GM12874 (cell line): ENCODE results near the gene NFE2.

Experiments
- TF ChIP-seq, protein P1 (sequence below): IDR thresholded peaks from 2 replicates; pipeline ENCODE4 v1.5.1; 2011; ENCODE audit warnings: low read depth, mild to moderate bottlenecking, control low read depth, low read length, moderate library complexity; ENCODE audit not compliant: insufficient read depth

The NFE2 gene

GRCh38 chr12:54337854-54338650, 37.2 kb upstream of the NFE2 start:
- TF ChIP-seq, protein P1, sequence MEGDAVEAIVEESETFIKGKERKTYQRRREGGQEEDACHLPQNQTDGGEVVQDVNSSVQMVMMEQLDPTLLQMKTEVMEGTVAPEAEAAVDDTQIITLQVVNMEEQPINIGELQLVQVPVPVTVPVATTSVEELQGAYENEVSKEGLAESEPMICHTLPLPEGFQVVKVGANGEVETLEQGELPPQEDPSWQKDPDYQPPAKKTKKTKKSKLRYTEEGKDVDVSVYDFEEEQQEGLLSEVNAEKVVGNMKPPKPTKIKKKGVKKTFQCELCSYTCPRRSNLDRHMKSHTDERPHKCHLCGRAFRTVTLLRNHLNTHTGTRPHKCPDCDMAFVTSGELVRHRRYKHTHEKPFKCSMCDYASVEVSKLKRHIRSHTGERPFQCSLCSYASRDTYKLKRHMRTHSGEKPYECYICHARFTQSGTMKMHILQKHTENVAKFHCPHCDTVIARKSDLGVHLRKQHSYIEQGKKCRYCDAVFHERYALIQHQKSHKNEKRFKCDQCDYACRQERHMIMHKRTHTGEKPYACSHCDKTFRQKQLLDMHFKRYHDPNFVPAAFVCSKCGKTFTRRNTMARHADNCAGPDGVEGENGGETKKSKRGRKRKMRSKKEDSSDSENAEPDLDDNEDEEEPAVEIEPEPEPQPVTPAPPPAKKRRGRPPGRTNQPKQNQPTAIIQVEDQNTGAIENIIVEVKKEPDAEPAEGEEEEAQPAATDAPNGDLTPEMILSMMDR, result no peak

DNA sequence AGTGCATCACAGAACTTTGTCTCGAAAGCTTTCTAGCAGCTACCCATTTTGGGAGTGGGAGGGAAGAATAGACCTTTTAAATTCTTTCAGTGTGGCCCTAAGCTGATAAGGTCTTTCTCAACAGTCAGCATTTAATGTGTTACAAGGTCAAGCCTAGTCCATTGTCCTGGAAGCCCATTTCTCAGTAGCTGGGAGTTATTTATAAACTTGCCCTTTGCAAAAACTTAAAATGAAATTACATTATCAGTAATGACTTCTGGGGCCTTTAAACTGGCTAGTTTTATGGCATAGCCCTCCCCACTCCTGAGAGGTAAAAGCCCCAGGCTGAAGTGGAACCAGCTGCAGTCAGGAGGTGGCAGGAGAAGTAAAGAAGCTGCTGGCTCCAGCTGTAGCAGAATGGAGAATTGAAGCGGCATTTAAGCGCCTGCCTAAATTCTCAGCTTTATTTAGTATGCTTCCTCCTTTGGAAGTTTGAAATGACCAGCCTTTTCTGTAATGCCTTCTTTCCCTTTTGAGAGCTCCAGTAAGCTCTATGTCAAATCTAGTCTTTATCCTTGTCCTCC, 36.5 kb upstream of the NFE2 start:
- TF ChIP-seq, protein P1, result no peak

DNA sequence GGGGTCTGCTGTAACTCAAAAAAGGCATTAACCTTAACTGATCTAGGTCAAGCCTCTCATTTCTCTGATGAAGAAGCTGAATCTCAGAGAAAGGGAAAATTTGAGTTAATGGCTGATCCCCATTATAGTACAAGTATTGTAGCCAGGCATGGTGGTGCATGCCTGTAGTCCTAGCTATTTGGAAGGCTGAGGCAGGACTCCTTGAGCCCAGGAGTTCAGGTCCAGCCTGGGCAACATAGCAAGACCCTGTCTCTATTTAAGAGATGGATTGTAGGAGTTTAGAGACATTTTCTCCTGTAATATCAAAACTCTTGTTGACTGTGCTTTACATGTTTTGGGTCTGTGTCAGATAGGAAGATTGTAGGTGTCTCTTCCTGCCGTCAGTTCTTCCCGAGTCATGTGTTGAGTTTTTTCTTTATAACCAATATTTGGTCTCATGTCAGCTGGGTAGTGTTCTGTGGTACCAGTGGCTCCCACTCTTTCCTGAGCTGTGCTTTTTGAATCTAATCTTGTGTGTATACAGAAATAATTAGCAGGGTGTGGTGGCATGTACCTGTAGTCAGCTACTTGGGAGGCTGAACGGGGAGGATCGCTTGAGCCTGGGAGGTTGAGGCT, 32.7 kb upstream of the NFE2 start:
- TF ChIP-seq, protein P1, result no peak

DNA sequence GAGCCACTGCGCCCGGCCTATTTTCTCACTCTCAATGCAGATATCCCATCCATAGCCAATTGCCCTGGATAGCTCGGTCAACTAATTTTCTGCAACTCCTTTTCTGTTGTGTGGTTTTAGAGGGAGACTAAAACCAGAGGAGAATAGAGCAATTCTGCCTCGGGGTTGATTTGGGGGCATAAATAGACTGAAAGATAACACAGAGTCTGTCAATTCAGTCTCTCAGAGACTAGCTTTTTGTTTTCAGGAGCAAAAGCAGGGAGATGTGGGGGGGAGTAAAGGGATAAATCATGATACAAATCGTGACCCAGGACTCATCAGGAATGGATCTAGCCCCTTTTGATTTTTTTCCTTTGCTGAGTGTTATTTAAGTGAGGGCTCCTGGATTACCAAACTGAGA, 30.6 kb upstream of the NFE2 start:
- TF ChIP-seq, protein P1, result no peak

DNA sequence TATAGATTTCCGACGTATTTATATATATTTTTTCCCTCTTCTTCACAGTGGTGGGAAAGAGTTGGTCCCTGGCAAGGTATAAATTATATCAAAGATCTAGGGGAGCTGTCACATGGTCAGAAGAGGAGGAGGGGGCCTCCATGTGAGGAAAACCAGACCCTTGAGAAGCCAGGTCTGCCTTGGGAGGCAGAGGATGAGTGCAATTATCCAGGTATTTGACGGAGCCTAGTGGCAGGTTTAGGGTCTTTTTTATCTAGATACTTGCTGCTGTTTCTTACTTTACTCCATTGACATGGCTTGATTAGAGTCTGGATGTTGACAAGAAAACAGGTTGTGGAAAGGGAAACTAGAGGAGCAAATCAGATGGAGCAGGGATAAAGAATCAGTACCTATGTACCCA, 29.6 kb upstream of the NFE2 start:
- TF ChIP-seq, protein P1, result no peak

GRCh38 chr12:54329759-54330158, 28.9 kb upstream of the NFE2 start:
- TF ChIP-seq, protein P1, result no peak

- TF ChIP-seq, protein P1, result no peak
Observed at GRCh38 chr12:54328595-54329337, 28.0 kb upstream of the NFE2 start.
